ENCODE results near the gene DNMBP. TPM values are rescaled to one million over a fixed set of nuclear protein-coding genes. Genes with fewer than 3 reads are reported as not detected.
"Not testable (repeated sequence)": the region's sequence is repeated elsewhere in the genome, so short reads cannot be mapped to it uniquely, and the experiment has no call there.

DNMBP gene
- total RNA-seq, 2 donors from 2014 or later = 38.4 to 53.5 TPM

DNA sequence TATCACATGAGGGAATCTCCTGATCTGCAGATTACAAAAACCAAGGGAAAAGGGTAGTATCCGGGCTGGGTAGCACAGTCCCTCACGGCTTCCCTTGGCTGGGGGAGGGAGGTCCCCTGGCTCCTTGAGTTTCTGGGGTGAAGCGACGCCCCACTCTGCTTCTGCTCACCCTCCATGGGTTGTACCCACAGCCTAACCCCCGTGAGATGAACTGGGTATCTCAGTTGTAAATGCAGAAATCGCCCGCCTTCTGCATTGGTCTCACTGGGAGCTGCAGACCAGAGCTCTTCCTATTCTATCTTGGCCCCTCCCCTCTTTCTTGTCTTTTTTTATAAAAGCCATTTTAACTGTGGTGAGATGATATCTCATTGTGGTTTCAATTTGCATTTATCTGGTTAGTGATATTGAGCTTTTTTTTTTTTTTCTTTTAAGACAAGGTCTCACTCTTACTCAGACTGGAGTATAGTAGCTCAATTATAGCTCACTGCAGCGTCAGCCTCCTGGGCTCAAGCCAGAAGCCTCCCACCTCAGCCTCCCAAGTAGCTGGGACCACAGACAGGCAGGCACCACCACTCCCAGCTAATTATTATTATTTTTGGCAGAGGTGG is 139.5 kb downstream of the DNMBP start:
- H3K27me3 ChIP-seq = no peaks in the 10 kb centered on the region

DNA sequence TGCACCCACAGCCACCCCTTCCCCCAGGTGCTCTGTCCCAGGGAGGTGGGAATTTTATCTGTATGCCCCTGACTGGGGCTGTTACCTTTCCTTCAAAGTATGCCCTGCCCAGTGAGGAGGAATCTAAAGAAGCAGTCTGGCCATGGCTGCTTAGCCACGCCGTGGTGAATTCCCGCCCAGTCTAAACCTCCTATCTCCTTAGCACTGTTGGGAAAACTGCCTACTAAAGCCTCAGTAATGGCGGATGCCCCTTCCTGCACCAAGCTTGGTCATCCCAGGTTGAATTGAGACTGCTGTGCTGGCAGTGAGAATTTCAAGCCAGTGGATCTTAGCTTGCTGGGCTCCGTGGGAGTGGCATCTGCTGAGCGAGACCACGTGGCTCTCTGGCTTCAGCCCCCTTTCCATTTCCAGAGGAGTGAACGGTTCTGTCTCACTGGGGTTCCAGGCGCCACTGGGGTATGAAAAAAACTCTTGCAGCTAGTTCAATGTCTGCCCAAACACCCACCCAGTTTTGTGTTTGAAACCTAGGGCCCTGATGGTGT is 140.1 kb downstream of the DNMBP start:
- H3K36me3 ChIP-seq = no peaks in the 10 kb centered on the region
- H3K27ac ChIP-seq = no peak overlapping the region
- H3K27me3 ChIP-seq = no peaks in the 10 kb centered on the region
- TF ChIP-seq, protein P1, sequence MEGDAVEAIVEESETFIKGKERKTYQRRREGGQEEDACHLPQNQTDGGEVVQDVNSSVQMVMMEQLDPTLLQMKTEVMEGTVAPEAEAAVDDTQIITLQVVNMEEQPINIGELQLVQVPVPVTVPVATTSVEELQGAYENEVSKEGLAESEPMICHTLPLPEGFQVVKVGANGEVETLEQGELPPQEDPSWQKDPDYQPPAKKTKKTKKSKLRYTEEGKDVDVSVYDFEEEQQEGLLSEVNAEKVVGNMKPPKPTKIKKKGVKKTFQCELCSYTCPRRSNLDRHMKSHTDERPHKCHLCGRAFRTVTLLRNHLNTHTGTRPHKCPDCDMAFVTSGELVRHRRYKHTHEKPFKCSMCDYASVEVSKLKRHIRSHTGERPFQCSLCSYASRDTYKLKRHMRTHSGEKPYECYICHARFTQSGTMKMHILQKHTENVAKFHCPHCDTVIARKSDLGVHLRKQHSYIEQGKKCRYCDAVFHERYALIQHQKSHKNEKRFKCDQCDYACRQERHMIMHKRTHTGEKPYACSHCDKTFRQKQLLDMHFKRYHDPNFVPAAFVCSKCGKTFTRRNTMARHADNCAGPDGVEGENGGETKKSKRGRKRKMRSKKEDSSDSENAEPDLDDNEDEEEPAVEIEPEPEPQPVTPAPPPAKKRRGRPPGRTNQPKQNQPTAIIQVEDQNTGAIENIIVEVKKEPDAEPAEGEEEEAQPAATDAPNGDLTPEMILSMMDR (IDR thresholded peaks at IDR 0.05) = no peak
- intact Hi-C loops (cut with DNase I) = no loop called here
- no peak overlapping the region for H3K4me3 ChIP-seq
- H3K9me3 ChIP-seq = no peaks in the 10 kb centered on the region
- H3K4me1 ChIP-seq = no peaks in the 10 kb centered on the region
- DNase-seq = no peak
- no peak overlapping the region for H3K9ac ChIP-seq (ENCODE audit: low read depth in 2 of 2, low read length in 2 of 2)

More for the DNA sequence above, 139.5 kb downstream of the DNMBP start:
- Histone ChIP-seq H3K27ac (no peak overlapping the region), H3K4me1 (no peaks in the 10 kb centered on the region), H3K36me3 (no peaks in the 10 kb centered on the region), H3K9me3 (no peaks in the 10 kb centered on the region), H3K4me3 (no peak overlapping the region), H3K9ac (ENCODE audit: low read depth in 2 of 2, low read length in 2 of 2) (no peak overlapping the region)
- DNase-seq = no peak
- TF ChIP-seq, protein P1 (IDR thresholded peaks at IDR 0.05) = no peak
- intact Hi-C loops (cut with DNase I) = no loop called here

DNA sequence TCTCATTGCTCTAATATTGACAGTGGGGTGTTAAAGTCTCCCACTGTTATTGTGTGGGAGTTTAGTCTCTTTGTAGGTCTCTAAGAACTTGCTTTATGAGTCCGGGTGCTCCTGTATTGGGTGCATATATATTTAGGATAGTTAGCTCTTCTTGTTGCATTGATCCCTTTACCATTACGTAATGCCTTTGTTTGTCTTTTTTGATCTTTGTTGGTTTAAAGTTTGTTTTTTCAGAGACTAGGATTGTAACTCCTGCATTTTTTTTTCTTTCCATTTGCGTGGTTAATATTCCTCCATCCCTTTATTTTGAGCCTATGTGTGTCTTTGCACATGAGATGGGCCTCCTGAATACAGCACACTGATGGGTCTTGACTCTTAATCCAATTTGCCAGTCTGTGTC is 142.5 kb downstream of the DNMBP start:
- DNase-seq; H3K9me3 ChIP-seq; H3K4me3 ChIP-seq; H3K9ac ChIP-seq (ENCODE audit: low read depth in 2 of 2, low read length in 2 of 2); H3K27ac ChIP-seq; H3K4me1 ChIP-seq; H3K27me3 ChIP-seq; intact Hi-C loops (cut with DNase I); H3K36me3 ChIP-seq: not testable (repeated sequence)

DNA sequence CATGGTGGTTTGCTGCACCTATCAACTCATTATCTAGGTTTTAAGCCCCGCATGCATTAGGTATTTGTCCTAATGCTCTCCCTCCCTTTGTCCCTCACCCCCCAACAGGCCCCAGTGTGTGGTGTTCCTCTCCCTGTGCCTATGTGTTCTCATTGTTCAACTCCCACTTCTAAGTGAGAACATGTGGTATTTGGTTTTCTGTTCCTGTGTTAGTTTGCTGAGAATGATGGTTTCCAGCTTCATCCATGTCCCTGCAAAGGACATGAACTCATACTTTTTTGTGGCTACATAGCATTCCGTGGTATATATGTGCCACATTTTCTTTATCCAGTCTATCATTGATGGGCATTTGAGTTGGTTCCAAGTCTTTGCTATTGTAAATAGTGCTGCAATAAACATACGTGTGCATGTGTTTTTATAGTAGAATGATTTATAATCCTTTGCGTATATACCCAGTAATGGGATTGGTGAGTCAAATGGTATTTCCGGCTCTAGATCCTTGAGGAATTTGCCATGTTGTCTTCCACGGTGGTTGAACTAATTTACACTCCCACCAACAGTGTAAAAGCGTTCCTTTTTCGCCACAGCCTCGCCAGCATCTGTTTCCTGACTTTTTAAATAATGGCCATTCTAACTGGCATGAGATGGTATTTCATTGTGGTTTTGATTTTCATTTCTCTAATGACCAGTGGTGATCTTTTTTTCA is 146.1 kb downstream of the DNMBP start:
- DNase-seq; H3K4me1 ChIP-seq; H3K36me3 ChIP-seq; H3K4me3 ChIP-seq; H3K9ac ChIP-seq (ENCODE audit: low read depth in 2 of 2, low read length in 2 of 2); H3K27me3 ChIP-seq; intact Hi-C loops (cut with DNase I); H3K27ac ChIP-seq; H3K9me3 ChIP-seq: not testable (repeated sequence)

DNA sequence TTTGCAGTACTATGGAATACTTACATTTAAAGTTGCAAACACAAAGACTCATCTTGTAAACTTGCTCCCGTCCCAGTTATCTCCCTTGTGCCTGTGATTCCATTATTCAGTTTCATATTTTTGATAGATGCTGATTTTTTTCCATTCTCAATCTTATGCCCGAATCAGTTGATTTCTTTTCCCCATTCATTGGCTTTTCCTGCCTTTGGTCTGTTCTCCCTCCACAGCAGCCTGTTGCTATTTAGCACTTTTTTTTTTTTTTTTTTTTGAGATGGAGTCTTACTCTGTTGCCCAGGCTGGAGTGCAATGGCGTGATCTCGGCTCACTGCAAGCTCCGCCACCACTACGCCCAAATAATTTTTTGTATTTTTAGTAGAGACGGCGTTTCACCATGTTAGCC is 149.3 kb downstream of the DNMBP start:
- no peak overlapping the region for H3K27ac ChIP-seq

DNA sequence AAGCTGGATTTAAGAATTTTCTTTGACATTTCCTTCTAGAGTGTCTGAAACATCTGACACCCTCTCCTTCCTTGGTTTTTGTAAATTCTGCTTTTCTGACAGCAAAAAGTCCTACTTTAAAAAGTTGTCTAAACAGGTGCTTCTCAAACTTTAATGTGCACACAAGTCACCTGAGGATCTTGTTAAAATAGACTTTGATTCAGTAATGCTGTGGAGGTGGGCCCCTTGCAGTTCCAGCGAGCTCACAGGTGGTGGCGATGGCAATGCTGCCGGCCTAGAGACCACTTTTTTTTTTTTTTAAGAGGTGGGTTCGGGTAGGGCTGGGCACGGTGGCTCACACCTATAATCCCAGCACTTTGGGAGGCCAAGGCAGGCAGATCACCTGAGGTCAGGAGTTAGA is 150.2 kb downstream of the DNMBP start:
- Histone ChIP-seq H3K27ac (no peak overlapping the region), H3K9ac (ENCODE audit: low read depth in 2 of 2, low read length in 2 of 2) (no peak overlapping the region), H3K27me3 (no peaks in the 10 kb centered on the region), H3K9me3 (no peaks in the 10 kb centered on the region), H3K4me3 (no peak overlapping the region), H3K36me3 (no peaks in the 10 kb centered on the region), H3K4me1 (no peaks in the 10 kb centered on the region)
- TF ChIP-seq, protein P1 (IDR thresholded peaks at IDR 0.05) = no peak
- intact Hi-C loops (cut with DNase I) = no loop called here
- DNase-seq = no peak

More for the DNA sequence above, 149.3 kb downstream of the DNMBP start:
- no peak overlapping the region for H3K9ac ChIP-seq (ENCODE audit: low read depth in 2 of 2, low read length in 2 of 2)
- H3K27me3 ChIP-seq = no peaks in the 10 kb centered on the region
- DNase-seq = no peak
- H3K4me1 ChIP-seq = no peaks in the 10 kb centered on the region
- H3K4me3 ChIP-seq = no peak overlapping the region
- TF ChIP-seq, protein P1 (IDR thresholded peaks at IDR 0.05) = no peak
- intact Hi-C loops (cut with DNase I) = no loop called here
- H3K9me3 ChIP-seq = no peaks in the 10 kb centered on the region
- no peaks in the 10 kb centered on the region for H3K36me3 ChIP-seq
